Activated CD4-positive, alpha-beta memory T cell treated with anti-CD3 and anti-CD28 coated beads, Interleukin-2, amount 10 ng/mL, durations not matched to agents 7 days and 5 days (primary cell): Measurements from ENCODE around the gene AADACL4. TPM values are rescaled to one million over a fixed set of nuclear protein-coding genes. Genes with fewer than 3 reads are reported as not detected.

Experiments
- CTCF ChIA-PET: fragments of 350-600 bp; sonication (Branson Sonifier 250); formaldehyde crosslinking; loops from one replicate; lab custom pipeline; 2021; ENCODE audit warnings: antibody characterized with exemption, inconsistent platforms; lab: Charles Lee
- POLR2A ChIA-PET: fragments of 350-600 bp; sonication (Branson Sonifier 250); formaldehyde crosslinking; loops from one replicate; lab custom pipeline; 2021; ENCODE audit warnings: antibody characterized with exemption; lab: Charles Lee
- DNase-seq: peaks from one replicate; pipeline ENCODE4 v3.0.0-alpha.2; 2020
- H3K27ac Mint-ChIP-seq: one replicate; pipeline ENCODE4 v1.8.0; 2021; ENCODE audit warnings: mild to moderate bottlenecking, mixed read lengths
- H3K27me3 Mint-ChIP-seq: one replicate; pipeline ENCODE4 v1.8.0; 2021; ENCODE audit warnings: mixed read lengths
- H3K36me3 Mint-ChIP-seq: one replicate; pipeline ENCODE4 v1.8.0; 2021; ENCODE audit warnings: low read depth, mixed read lengths
- H3K4me1 Mint-ChIP-seq: one replicate; pipeline ENCODE4 v1.8.0; 2021; ENCODE audit warnings: mixed read lengths
- H3K4me3 Mint-ChIP-seq: one replicate; pipeline ENCODE4 v1.8.0; 2021; ENCODE audit warnings: mild to moderate bottlenecking, mixed read lengths
- H3K9me3 Mint-ChIP-seq: one replicate; pipeline ENCODE4 v1.8.0; 2021; ENCODE audit warnings: mixed read lengths
- total RNA-seq, 2 experiments: library from RNA; stranded (reverse); gene quantifications; one replicate each; pipeline ENCODE4 v1.2.3, GENCODE V29; 2021

AADACL4 gene
- total RNA-seq, 2 experiments from 2014 or later: not detected

DNA sequence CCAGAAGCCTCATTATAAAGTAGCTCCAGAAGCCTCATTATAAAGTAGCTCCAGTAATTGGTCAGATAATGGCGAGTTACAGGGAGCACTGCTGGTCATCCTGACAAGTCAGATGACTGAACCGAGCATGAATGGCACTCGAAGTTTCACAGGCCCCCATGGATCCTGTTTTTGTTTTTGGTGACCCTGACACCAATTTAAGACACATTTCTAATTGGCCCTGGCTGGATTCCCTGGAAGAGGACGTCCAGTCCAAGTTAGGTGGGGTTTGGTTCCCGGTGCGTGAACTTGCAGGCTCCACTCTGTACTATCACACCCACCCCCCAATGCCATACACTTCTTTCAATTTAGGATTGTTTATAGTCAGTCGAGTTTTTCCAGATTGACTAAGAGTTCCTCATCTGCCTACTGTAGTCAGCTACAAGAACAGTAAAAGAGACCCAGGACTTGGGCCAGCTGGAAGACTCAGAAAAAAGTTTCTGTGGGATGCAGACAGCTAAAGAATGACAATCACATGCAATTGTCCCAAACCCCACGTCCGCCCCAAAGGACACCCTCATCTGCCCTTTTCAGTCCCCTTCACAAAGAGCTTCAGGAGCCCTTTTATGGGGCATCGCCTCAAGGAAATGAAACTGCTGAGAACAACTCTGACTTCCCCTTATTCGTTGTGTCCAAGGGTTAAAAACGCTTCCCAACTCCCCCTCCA lies 28.6 kb upstream of the AADACL4 start:
- ChIA-PET POLR2A (interaction anchor here (0.8 to 5.8 kb wide), 7 partner anchors 11 to 230 kb away, joined by 3 to 53 read pairs (median 6); no protein-coding TSS in a partner anchor), CTCF (interaction anchor here (1.6 to 2.6 kb wide), 3 partner anchors 12 to 44 kb away, joined by 6 to 16 read pairs (median 6); no protein-coding TSS in a partner anchor)
- no peaks in the 10 kb centered on the region for H3K9me3 Mint-ChIP-seq
- H3K36me3 Mint-ChIP-seq: peaks cover 22% of the 10 kb centered on the region
- H3K27me3 Mint-ChIP-seq: peaks cover 15% of the 10 kb centered on the region
- H3K4me3 Mint-ChIP-seq: peak overlapping the region; percentile 96
- H3K4me1 Mint-ChIP-seq: peaks cover 59% of the 10 kb centered on the region
- H3K27ac Mint-ChIP-seq: peak overlapping the region; percentile 38
- DNase-seq: no peak

GRCh38 chr1:12615865-12616708 lies 27.8 kb upstream of the AADACL4 start:
- DNase-seq: no peak
- H3K36me3 Mint-ChIP-seq: peaks cover 16% of the 10 kb centered on the region
- peaks cover 66% of the 10 kb centered on the region for H3K4me1 Mint-ChIP-seq

GRCh38 chr1:12616709-12617373 lies 27.0 kb upstream of the AADACL4 start:
- no peaks in the 10 kb centered on the region for H3K9me3 Mint-ChIP-seq
- peak overlapping the region; percentile 96 for H3K4me3 Mint-ChIP-seq
- peaks cover 13% of the 10 kb centered on the region for H3K36me3 Mint-ChIP-seq
- CTCF ChIA-PET: interaction anchor here (1.1 to 5.8 kb wide), 9 partner anchors 13 to 345 kb away, joined by 3 to 77 read pairs (median 12); no protein-coding TSS in a partner anchor
- peaks cover 15% of the 10 kb centered on the region for H3K27me3 Mint-ChIP-seq
- peaks cover 70% of the 10 kb centered on the region for H3K4me1 Mint-ChIP-seq
- POLR2A ChIA-PET: interaction anchor here (0.7 to 5.8 kb wide), 17 partner anchors 13 to 466 kb away, joined by 3 to 53 read pairs (median 4); no protein-coding TSS in a partner anchor
- H3K27ac Mint-ChIP-seq: peak overlapping the region; percentile 86
- peak; percentile 48 for DNase-seq

More at GRCh38 chr1:12615865-12616708, 27.8 kb upstream of the AADACL4 start:
- Mint-ChIP-seq H3K4me3 (peak overlapping the region; percentile 96), H3K27me3 (peaks cover 15% of the 10 kb centered on the region), H3K9me3 (no peaks in the 10 kb centered on the region), H3K27ac (peak overlapping the region; percentile 38)
- CTCF ChIA-PET: interaction anchor here (1.1 to 4.9 kb wide), 7 partner anchors 12 to 344 kb away, joined by 3 to 34 read pairs (median 9); no protein-coding TSS in a partner anchor
- POLR2A ChIA-PET: interaction anchor here (0.7 to 5.8 kb wide), 12 partner anchors 12 to 320 kb away, joined by 3 to 53 read pairs (median 4); no protein-coding TSS in a partner anchor

DNA sequence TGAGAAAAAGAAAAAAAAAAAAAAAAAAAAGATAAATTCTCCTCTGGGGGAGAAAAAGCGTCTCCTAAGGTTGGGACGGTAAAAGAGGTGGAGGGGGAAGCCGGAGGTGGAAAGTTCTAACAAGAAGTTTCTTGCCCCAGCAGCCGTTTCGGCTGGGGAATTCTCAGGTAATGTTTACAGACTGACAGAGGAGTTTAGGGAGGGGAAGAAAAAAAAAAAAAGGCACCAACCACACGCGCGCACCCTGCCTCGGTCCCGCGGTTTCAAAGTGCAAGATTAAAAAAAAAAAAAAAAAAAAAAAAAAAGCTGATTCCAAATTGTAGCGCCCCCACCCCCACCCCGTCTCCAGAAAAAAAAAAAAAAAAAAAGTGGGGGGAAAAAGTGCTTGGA lies 26.4 kb upstream of the AADACL4 start:
- peak; percentile 34 for DNase-seq
- H3K27ac Mint-ChIP-seq: peak overlapping the region; percentile 86
- peak overlapping the region; percentile 96 for H3K4me3 Mint-ChIP-seq
- H3K27me3 Mint-ChIP-seq: peaks cover 15% of the 10 kb centered on the region
- H3K9me3 Mint-ChIP-seq: no peaks in the 10 kb centered on the region
- peaks cover 72% of the 10 kb centered on the region for H3K4me1 Mint-ChIP-seq
- ChIA-PET CTCF (interaction anchor here (1.1 to 5.8 kb wide), 10 partner anchors 13 to 346 kb away, joined by 3 to 77 read pairs (median 10); no protein-coding TSS in a partner anchor), POLR2A (interaction anchor here (0.6 to 5.8 kb wide), 20 partner anchors 13 to 710 kb away, joined by 3 to 53 read pairs (median 4); no protein-coding TSS in a partner anchor)
- H3K36me3 Mint-ChIP-seq: peaks cover 9% of the 10 kb centered on the region

DNA sequence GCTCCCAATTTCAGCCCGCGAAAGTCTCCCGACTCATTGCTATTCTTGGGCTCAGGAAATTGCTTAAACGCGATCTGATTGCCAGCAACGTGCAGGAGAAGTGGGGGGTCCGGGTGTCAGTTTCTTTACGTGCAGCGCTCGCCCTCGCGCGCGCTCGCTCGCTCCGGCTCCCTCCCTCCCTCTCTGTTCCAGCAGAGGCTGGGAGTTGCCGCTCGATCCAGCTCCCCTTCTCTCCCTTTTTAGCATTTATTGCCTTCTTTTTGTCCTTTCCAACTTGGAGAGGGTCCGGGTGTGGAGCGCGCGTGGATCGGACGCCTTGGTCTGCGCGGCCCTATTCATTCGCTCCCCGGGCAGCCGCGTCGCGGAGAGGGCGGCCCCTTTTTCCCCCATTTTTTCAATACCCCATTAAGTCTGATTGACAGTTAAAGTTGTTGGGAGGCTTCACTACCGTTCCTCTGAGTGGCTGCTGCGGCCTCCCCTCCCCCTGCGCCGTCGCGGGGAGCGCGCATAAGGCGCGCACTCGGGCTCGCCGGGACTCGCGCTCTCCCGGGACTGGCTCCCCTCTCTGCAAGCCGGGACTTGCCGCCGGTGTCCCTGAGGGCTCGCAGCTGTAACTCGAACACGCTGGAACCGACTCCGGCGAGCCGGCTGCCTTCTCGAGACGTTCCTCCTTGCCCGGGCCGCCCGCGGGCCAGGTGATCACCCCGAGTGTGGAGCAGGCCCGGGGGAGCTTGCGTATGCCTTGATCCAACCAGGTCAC lies 25.8 kb upstream of the AADACL4 start, which contains the start of gene DHRS3:
TSS of gene DHRS3 (minus strand) at position 310 of the 760 bp plus-strand sequence. CDS start 862 bp downstream, outside the sequence.
- CTCF ChIA-PET: interaction anchor here (0.6 to 5.8 kb wide), 20 partner anchors 9 to 552 kb away, joined by 3 to 77 read pairs (median 8); no protein-coding TSS in a partner anchor

DNA sequence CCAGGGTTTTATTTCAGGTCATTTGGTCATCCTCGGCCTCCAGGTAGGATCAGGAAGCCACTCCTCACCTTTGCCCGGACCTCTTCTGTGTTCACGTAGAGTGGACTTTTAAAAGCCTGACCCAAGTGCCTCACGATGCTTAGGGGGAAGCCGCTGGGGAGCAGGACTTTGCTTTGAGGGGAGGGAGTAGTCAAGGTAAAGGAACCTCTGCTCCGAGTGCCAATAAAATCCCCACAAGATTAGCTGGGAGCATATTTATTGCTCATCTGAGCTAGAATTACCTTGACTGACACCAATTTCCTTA lies 25.3 kb upstream of the AADACL4 start:
- Mint-ChIP-seq H3K36me3 (peaks cover 6% of the 10 kb centered on the region), H3K4me1 (peaks cover 64% of the 10 kb centered on the region), H3K27me3 (peaks cover 15% of the 10 kb centered on the region), H3K4me3 (peak overlapping the region; percentile 96), H3K27ac (peak overlapping the region; percentile 86), H3K9me3 (no peaks in the 10 kb centered on the region)
- no peak for DNase-seq
- ChIA-PET CTCF (interaction anchor here (0.6 to 5.8 kb wide), 18 partner anchors 9 to 553 kb away, joined by 3 to 77 read pairs (median 7); no protein-coding TSS in a partner anchor), POLR2A (interaction anchor here (0.8 to 5.8 kb wide), 19 partner anchors 13 to 469 kb away, joined by 3 to 53 read pairs (median 4); no protein-coding TSS in a partner anchor)

More for the DNA sequence above, 25.8 kb upstream of the AADACL4 start, which contains the start of gene DHRS3:
- POLR2A ChIA-PET: interaction anchor here (0.6 to 5.8 kb wide), 31 partner anchors 13 to 710 kb away, joined by 3 to 53 read pairs (median 4); no protein-coding TSS in a partner anchor
- peaks cover 70% of the 10 kb centered on the region for H3K4me1 Mint-ChIP-seq
- peak within 1 kb of the TSS; percentile 96 for H3K4me3 Mint-ChIP-seq
- H3K27me3 Mint-ChIP-seq: peaks cover 15% of the 10 kb centered on the region
- H3K36me3 Mint-ChIP-seq: peaks cover 7% of the 10 kb centered on the region
- H3K27ac Mint-ChIP-seq: peak within 1 kb of the TSS; percentile 86
- peak; percentile 72 for DNase-seq
- no peaks in the 10 kb centered on the region for H3K9me3 Mint-ChIP-seq

GRCh38 chr1:12618965-12619791 lies 24.7 kb upstream of the AADACL4 start:
- peak overlapping the region; percentile 96 for H3K4me3 Mint-ChIP-seq
- peaks cover 63% of the 10 kb centered on the region for H3K4me1 Mint-ChIP-seq
- CTCF ChIA-PET: interaction anchor here (0.6 to 5.8 kb wide), 25 partner anchors 10 to 553 kb away, joined by 3 to 77 read pairs (median 5); no protein-coding TSS in a partner anchor
- peak overlapping the region; percentile 86 for H3K27ac Mint-ChIP-seq
- H3K9me3 Mint-ChIP-seq: no peaks in the 10 kb centered on the region
- H3K27me3 Mint-ChIP-seq: peaks cover 15% of the 10 kb centered on the region
- POLR2A ChIA-PET: interaction anchor here (0.8 to 5.8 kb wide), 26 partner anchors 12 to 711 kb away, joined by 3 to 53 read pairs (median 4); no protein-coding TSS in a partner anchor
- H3K36me3 Mint-ChIP-seq: peaks cover 6% of the 10 kb centered on the region
- DNase-seq: peak; percentile 63

DNA sequence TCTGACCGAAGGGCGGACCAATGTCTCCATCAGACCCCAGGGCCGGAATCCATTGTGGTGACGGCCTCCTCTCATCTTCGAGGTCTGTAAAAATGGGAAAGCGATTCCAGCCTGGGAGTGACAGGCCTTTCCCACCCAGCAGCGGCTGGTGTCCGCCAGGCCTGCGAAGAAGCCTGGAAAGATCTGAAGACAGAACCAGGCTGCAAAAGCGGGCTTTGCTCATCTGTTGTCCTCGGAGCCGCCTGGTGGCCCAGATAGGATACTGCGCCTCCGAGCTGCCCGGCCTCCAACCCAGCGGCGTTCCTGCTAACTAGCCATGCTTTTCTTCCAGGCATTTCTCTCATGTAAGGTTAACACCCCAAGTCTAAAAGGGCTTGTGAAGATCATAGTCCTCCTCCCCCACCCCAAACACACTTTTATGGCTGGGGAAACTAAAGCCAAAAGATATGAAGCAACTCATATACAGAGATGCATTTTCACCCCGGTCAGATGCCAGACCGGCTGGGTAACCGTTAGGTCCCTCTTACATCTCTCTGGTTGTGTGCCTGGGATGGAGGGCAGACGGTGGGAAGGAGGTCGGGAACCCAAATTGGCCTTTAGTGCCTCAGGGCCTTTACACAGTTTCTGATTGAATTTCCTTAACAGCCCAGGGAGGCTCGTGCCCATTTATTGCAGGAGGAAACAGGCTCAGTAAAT lies 23.9 kb upstream of the AADACL4 start:
- H3K4me3 Mint-ChIP-seq: peak overlapping the region; percentile 96
- peak; percentile 82 for DNase-seq
- POLR2A ChIA-PET: interaction anchor here (0.8 to 5.8 kb wide), 19 partner anchors 11 to 712 kb away, joined by 3 to 38 read pairs (median 5); no protein-coding TSS in a partner anchor
- peaks cover 6% of the 10 kb centered on the region for H3K36me3 Mint-ChIP-seq
- H3K27ac Mint-ChIP-seq: no peak overlapping the region
- H3K27me3 Mint-ChIP-seq: peaks cover 14% of the 10 kb centered on the region
- H3K9me3 Mint-ChIP-seq: no peaks in the 10 kb centered on the region
- CTCF ChIA-PET: interaction anchor here (0.6 to 5.8 kb wide), 22 partner anchors 10 to 391 kb away, joined by 3 to 77 read pairs (median 6); no protein-coding TSS in a partner anchor
- H3K4me1 Mint-ChIP-seq: peaks cover 56% of the 10 kb centered on the region

DNA sequence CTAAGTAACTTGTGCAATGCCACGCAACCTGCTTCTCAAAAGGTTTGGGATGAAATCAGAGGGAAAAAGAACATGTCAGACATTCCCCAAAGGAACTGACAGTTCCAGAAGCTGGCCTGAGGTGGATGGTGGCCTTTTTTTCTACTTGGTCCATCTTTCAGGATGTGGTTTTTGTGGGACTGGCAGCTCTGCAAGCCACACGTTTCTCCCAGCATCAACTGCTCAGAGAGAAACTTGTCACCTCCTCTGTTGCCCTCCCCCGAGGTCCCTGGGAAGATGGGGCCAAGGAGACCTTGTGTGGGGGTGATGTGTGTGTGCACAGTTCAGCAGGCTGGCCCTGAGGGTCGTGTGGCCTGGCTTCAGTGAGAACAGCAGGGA lies 23.4 kb upstream of the AADACL4 start:
- DNase-seq: peak; percentile 59
- Mint-ChIP-seq H3K36me3 (peaks cover 6% of the 10 kb centered on the region), H3K27ac (no peak overlapping the region), H3K9me3 (no peaks in the 10 kb centered on the region), H3K4me1 (peaks cover 53% of the 10 kb centered on the region), H3K27me3 (peaks cover 14% of the 10 kb centered on the region), H3K4me3 (no peak overlapping the region)
- ChIA-PET POLR2A (interaction anchor here (0.8 to 5.8 kb wide), 13 partner anchors 18 to 713 kb away, joined by 3 to 38 read pairs (median 6); no protein-coding TSS in a partner anchor), CTCF (interaction anchor here (0.6 to 5.8 kb wide), 20 partner anchors 9 to 392 kb away, joined by 3 to 77 read pairs (median 8); no protein-coding TSS in a partner anchor)

DNA sequence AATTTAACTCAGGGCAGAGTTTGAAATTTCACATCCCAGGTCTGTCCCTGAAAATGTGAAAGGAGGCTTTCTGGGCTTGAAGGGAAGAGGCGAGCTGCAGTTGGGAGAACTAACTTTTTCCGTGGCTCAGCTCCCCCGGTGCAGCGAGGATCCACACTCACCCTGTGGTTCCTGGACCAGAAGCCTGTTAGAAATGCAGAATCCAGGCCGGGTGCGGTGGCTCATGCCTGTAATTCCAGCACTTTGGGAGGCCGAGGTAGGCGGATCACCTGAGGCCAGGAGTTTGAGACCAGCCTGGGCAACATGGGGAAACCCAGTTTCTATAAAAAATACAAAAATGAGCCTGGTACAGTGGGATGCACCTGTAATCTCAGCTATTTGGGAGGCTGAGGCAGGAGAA lies 23.0 kb upstream of the AADACL4 start:
- Mint-ChIP-seq H3K27me3 (peaks cover 11% of the 10 kb centered on the region), H3K4me3 (no peak overlapping the region), H3K27ac (no peak overlapping the region), H3K9me3 (no peaks in the 10 kb centered on the region), H3K36me3 (peaks cover 3% of the 10 kb centered on the region), H3K4me1 (peaks cover 48% of the 10 kb centered on the region)
- POLR2A ChIA-PET: interaction anchor here (1.4 to 5.8 kb wide), 6 partner anchors 8 to 411 kb away, joined by 3 to 38 read pairs (median 6); no protein-coding TSS in a partner anchor
- DNase-seq: no peak
- CTCF ChIA-PET: interaction anchor here (1.2 to 5.8 kb wide), 12 partner anchors 10 to 392 kb away, joined by 3 to 77 read pairs (median 10); no protein-coding TSS in a partner anchor
